ENCODE measurements around the gene ARMH4.

Gene ARMH4

DNA sequence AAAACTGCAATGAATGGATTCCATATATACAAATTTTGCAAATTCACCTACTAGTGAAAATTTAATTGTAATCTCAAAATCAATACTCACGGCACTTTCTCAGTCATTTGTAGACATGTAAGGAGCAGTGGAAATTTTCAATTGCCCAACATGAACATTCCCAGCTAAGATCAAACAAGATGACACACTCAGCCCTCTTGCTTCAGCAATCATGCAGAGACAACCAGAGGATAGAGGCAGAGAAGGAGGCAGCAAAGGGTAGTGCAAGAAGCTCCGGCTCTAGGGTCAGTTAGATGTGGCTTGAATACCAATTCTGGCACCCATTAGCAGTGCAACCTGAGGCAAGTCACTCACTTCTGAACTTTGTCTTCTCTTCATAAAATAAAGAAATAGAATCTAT is 194.6 kb downstream of the ARMH4 start:
- TF ChIP-seq EZH2phosphoT487 (IDR thresholded peaks at IDR 0.05; ENCODE audit: borderline replicate concordance, low read length), result no peak
- TF ChIP-seq, protein P1, sequence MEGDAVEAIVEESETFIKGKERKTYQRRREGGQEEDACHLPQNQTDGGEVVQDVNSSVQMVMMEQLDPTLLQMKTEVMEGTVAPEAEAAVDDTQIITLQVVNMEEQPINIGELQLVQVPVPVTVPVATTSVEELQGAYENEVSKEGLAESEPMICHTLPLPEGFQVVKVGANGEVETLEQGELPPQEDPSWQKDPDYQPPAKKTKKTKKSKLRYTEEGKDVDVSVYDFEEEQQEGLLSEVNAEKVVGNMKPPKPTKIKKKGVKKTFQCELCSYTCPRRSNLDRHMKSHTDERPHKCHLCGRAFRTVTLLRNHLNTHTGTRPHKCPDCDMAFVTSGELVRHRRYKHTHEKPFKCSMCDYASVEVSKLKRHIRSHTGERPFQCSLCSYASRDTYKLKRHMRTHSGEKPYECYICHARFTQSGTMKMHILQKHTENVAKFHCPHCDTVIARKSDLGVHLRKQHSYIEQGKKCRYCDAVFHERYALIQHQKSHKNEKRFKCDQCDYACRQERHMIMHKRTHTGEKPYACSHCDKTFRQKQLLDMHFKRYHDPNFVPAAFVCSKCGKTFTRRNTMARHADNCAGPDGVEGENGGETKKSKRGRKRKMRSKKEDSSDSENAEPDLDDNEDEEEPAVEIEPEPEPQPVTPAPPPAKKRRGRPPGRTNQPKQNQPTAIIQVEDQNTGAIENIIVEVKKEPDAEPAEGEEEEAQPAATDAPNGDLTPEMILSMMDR (IDR thresholded peaks at IDR 0.05; ENCODE audit: low read depth, low read length, poor library complexity, severe bottlenecking), result no peak
- H3K9me2 ChIP-seq (replicated peaks; ENCODE audit: control insufficient read depth, low read length), result no peaks in the 10 kb centered on the region

More for the DNA sequence above, 194.6 kb downstream of the ARMH4 start:
- Histone ChIP-seq H3K36me3 (ENCODE audit: control insufficient read depth, low read length) (no peaks in the 10 kb centered on the region), H3K4me2 (ENCODE audit: low read length) (no peak overlapping the region), H3K4me3 (ENCODE audit: low read length) (no peak overlapping the region), H3K4me1 (ENCODE audit: control insufficient read depth, low read length) (no peaks in the 10 kb centered on the region), H3K27ac (ENCODE audit: low read depth, low read length) (no peak overlapping the region), H3K27me3 (ENCODE audit: control insufficient read depth, low read length) (no peaks in the 10 kb centered on the region), H3F3A (ENCODE audit: control insufficient read depth, insufficient read depth) (no peaks in the 10 kb centered on the region), H3K9me3 (ENCODE audit: control insufficient read depth, insufficient read depth, low read length) (no peaks in the 10 kb centered on the region), H4K20me1 (ENCODE audit: control insufficient read depth, insufficient read depth, low read depth, low read length) (no peaks in the 10 kb centered on the region), H3K79me2 (ENCODE audit: control insufficient read depth, low read length) (no peaks in the 10 kb centered on the region)

Measured in DOHH2 (cell line).